GM12801 (cell line): ENCODE results near the gene DIP2C.

Source experiments
- CTCF ChIP-seq: IDR thresholded peaks from one replicate; pipeline ENCODE4 v1.5.1; 2011; ENCODE audit warnings: control low read depth; ENCODE audit not compliant: insufficient read length; ENCODE audit errors: extremely low read depth

DIP2C gene

GRCh38 chr10:689452-690371, at the start of gene DIP2C:
DIP2C (minus strand) TSS chr10:689668; CDS start chr10:689578, 90 bp downstream.
- TF ChIP-seq CTCF, result no peak

- TF ChIP-seq CTCF, result no peak
These were observed 45.0 kb upstream of the DIP2C start for GRCh38 chr10:734481-734880.

- TF ChIP-seq CTCF, result no peak
These were observed 43.6 kb upstream of the DIP2C start for GRCh38 chr10:733086-733485.

GRCh38 chr10:729213-729612, 39.7 kb upstream of the DIP2C start:
- no peak for TF ChIP-seq CTCF

GRCh38 chr10:728603-729002, 39.1 kb upstream of the DIP2C start:
- TF ChIP-seq CTCF, result no peak

- no peak for TF ChIP-seq CTCF
These were observed 37.8 kb upstream of the DIP2C start for GRCh38 chr10:727162-727790.

GRCh38 chr10:725786-726185, 36.3 kb upstream of the DIP2C start:
- TF ChIP-seq CTCF, result no peak
